Stimulated activated naive CD4-positive, alpha-beta T cell (primary cell): ENCODE results near the gene GALNTL6.

Experiments used
- DNase-seq, 6 experiments: peaks; one replicate each; lab custom pipeline; 2025; lab: John Stamatoyannopoulos, UW

Gene GALNTL6

DNA sequence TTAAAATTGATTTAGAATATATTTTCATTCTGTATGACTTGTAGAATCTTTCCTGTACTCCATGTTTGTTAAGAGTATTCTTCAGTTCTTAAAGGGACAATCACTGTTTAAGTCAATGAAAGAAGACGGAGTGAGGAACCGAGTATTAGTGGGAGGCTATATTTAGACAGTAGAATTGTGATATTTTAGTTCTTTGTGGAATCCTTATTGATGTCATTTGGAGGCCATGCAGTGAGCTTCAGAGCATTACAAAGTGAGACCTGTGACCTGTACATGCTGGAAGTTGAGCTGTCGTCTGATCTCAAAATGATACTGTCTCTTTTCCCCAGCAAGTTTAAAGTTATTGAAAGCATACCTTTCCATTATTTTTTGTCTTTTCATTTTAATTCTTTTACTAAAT is 394.7 kb downstream of the GALNTL6 start:
- DNase-seq, result no peak

DNA sequence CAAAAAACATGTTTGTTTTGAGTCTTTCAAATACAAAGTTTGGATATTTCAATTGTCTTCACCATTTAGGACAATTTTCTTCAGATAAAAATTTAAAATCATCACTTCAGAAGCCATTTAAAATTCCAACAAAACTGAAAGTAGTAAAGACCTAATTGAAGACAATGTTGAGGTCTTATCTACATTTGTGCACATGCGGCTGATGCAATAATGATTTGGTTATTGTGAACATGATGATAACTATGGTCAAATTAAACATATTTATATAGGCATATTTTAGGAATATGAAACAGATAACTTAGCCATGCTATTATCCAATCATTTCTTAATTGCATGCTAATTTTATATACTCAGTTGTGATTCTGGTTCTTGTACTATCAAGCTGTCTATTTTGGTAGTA is 407.5 kb downstream of the GALNTL6 start:
- no peak for DNase-seq

DNA sequence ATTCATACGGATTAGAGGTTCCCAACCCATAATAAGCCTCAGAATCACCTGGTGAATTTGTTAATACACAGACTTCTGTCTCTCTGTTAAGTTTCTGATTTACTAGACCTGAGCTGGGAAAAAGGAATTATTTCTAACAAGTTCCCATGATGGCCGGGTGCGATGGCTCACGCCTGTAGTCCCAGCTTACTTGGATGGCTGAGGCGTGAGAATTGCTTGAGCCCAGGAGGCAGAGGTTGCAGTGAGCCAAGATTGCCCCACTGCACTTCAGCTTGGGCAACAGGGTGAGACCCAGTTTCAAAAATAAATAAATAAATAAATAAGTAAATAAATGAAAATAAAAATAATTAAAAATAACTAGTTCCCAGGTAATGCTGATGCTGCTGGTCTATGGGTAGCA is 412.3 kb downstream of the GALNTL6 start:
- no peak for DNase-seq

DNA sequence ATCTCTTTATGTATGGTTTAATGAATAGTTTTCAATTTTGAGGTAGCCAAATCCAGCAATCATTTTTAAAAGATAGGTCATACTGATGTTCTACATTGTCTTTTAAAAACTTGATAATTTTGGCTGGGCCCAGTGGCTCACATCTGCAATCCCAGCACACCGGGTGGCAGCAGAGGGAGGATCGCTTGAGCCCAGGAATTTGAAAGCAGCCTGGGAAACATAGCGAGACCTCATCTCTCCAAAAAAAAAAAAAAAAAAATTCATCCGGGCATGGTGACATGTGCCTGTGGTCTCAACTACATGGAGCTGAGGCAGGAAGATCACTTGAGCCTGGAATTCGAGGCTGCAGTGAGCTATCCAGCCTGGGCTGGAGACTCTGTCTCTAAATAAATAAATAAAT is 419.8 kb downstream of the GALNTL6 start:
- no peak for DNase-seq

DNA sequence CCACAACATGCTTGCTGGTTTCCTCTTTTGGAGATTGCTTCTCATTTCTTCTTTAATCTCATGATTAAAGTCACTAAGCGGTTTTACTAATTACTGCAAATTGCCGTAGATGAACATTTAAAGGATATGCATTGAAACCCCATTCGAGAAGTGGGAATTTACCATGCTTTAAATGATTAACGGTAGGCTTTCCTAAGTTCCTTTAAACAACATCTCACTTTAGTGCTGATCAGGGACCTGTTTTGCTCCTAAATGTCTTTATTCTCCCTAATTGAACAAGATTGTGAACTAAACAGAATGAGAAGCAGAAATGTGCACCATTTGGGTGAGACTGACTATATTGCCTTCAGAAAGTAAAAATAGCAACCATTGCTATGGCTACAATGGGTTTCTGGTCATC is 430.3 kb downstream of the GALNTL6 start:
- no peak for DNase-seq

DNA sequence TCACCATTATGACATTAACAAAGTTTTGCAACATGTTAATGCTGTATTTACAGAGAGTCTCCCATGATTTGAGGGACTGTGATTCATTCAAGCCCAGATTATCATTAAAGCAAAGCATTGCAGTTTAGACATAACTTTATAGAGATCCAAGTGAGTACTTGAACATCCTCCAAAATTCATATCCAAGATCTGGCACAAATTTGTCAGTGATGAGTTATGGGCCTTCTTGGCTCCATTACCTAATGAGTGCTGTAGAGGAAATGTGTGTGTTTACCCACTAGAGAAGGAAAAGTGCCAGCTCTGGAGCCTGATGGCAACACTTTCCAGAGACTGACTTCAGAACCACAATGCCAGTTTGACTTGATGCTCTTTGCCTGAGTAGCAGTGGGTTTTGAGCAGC is 432.3 kb downstream of the GALNTL6 start:
- DNase-seq, result no peak

DNA sequence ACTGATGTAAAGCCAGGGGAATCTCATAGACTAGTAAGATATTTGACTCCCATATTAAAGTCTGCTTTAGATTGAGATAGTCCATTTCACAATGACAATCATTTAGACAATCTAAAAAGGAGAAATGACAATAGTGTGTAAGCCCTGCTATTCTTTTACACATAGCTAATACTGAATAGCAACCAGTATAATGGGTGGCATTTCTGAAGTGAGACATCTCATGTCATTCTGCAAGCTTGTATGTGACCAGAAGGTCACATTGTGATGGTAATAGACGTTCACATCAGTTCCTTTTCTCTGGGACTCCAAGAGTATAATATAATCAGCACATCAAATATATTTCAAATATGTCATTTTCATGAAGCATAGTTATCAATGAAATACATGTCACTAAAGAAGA is 440.2 kb downstream of the GALNTL6 start:
- DNase-seq, result no peak

DNA sequence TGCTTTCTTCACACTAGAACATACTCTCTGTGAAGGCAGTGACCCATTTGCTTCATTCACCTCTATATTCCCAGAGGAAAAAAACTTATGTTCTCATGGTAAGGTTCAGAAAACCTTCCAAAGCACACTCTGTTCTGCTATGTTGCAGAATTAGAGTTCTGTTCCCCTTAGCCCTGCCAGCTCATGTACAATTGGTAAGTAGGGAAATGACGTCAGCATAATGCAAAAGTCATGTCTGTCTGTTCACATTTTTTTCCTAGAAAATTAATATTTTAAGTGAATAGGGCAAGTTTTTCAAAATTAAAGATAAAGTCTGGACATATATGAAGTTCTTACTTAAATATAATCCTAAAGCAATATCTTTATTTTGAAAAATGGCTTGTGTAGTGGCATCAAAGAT is 443.6 kb downstream of the GALNTL6 start:
- DNase-seq, result no peak

DNA sequence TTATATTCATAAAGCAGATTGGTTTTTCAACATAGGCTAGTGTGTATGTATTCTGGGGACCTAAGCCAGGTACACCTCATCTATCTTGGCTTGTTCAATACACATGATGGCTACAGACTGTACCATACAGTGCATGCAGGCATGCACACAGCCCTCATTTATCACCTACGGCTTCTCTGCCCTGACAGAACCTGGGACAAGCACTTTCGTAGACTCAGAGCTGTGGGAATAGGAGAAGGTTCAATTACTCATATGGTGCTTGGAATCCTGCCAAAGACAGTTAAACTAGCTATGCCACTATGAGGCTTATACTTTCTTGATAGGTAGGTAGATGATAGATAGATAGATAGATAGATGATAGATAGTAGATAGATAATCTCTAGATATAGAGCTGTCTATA is 457.2 kb downstream of the GALNTL6 start:
- DNase-seq, result no peak

DNA sequence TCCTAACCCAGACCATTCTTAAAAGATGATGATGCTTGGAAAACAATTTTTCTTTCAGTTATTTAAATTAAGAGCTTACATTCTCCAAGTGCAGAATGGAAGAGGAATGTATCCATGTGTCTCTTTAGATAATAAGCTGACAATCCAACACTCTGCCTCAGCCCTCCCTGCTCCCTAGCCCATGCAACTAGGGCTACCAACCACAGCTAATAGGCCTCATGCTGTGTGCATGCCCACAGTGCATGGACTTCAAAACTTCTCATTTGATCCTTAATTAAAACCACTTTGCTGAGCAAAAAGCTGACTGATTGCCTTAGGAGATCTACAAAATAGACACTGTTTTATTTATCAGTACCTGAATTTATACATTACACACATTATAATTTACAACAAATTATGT is 473.9 kb downstream of the GALNTL6 start:
- DNase-seq, result no peak

DNA sequence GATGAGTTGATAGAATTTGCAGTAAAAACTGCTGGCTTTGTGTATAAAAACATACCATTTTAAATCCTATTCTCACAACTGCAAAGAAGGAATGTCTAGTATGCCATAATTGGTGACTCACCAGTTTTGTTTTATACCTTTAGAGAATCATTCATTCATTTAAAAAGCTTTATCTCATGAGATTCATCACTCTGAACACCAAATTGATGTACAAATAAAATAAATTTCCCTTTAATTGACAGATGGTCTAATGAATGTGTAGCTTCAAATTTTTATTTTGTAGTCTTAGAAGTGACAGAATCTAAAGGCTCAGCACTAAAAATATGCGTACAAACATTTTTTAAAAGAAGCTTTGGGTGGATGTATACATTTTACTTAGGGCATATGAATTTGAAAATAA is 492.5 kb downstream of the GALNTL6 start:
- DNase-seq, result no peak

DNA sequence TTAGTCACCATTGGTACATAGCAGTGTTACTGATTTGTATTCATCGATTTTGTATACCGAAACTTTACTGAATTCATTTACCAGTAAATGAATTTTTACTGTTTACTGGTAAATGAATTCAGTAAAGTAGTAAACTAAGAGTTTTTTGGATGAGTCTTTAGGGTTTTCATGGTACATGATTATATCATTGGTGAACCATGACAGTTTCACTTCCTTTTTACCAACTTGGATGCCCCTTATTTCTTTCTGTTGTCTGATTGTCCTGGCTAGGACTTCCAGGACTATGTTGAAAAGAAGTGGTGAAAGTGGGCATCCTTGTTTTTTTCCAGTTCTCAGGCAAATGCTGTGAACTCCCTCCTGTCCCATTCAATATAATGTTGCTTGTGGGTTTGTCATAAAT is 494.9 kb downstream of the GALNTL6 start:
- no peak for DNase-seq

DNA sequence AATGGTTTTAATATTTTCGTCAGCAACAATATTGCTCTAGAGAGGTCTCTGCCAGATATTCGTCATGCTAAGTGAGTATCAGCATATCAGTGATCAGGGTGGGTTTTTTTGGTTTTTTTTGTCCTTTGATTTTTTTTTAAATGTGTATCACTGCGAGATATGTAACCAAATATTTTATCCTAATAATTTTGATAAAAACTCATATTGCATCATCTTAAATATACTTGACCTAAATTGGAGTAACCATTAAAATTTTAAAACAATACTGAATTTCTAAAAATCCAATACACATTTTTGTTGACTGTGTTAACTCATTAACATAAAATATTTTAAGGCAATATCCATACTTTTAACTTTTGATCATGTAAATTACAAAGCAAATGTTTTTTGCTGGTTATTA is 498.5 kb downstream of the GALNTL6 start:
- DNase-seq, result no peak

DNA sequence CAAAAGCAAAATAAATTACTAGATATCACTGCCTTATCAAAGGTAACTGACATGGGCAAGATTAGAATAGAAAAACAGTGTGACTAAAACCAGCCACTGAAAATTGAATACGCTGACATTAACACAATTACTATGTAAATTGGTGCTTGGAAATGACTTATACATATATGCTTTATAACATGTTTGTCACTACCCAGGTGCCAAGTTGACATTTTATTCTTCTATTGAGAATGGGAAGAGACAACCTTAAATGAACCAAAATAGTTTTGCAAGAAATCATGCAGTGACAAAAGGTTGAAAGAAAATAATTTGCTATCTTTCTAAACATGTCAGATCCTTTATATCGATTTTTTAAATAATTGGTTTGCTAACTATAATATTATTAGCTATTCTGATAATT is 510.1 kb downstream of the GALNTL6 start:
- no peak for DNase-seq

DNA sequence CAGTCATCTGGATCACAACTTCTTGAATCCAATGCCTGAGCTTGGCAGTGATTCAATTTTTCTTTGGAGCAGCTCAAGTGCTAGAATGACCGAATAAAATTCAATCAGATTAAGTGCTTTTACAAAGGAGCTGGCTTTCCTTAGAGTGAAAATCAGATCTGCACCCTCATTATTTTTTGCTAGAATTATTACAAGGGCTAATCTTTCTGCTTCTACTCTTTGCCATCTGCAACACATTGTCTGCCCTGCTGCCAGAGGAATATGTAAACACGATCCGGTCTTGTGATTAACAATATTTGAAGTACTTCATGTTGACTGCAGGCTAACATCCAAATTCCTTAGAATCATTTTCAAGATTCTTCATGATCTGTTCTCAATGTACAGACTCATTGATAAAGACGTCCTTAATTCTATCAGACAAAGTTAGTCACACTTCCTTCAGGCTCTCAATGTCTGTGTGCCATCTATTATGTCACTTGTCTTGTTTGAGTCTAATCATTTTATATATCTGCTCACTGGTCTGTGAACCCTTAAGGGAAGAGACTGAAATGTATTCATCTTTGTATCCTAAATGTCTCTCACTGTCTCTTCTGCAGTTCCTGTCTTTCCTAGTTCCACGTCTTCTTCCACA is 531.2 kb downstream of the GALNTL6 start:
- no peak for DNase-seq

DNA sequence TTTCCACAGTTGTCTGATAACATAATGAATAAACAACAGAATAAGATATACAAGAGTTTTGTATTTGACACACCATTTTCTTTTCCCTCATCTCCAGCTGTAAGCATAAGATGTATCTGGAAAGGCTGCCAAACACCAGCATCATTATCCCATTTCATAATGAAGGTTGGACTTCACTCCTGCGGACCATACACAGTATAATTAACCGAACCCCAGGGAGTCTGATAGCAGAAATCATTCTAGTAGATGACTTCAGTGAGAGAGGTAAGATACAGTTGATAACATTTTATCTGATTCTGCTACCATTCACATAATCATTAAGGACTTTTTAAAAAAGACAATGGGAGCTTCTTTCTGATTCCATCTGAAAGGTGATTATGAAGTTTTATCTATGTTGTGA is 535.2 kb downstream of the GALNTL6 start:
- no peak for DNase-seq

DNA sequence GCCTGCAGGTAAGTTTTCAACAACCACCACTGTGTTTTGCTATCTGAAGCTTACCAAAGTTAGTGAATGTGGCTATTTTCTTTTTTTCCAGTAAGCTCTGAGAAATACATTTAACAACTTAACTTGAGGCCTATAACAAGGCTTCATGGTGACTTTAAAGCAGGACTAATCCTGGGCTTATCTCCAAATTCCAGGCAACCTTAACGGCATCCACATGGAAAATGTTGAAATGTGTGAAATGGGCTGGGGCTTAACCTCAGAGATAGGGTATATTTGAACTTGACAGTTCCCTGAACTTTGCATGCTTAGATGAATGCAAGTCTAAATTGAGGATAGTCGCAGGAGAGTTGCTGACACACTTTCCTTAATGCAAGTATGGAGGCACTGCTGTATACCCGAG is 539.2 kb downstream of the GALNTL6 start:
- no peak for DNase-seq

DNA sequence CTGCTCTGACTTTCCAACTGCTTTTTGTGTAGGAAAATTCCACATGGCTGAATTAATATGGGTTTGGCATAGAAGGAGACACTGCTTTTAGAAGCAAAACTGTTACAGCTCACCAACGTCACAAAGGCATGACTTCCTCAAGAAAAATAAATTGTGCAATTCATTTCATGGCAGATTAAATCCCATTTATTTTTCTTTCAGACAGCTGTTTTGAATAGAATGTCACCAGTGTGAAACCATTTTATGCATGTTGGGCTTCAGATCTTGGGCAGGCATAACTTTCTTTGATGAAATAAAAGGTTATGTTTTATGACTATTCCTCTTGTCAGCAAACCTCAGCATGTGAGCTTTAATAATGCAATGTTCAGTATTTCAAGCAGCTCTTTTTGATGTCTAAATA is 542.8 kb downstream of the GALNTL6 start:
- DNase-seq, result no peak

DNA sequence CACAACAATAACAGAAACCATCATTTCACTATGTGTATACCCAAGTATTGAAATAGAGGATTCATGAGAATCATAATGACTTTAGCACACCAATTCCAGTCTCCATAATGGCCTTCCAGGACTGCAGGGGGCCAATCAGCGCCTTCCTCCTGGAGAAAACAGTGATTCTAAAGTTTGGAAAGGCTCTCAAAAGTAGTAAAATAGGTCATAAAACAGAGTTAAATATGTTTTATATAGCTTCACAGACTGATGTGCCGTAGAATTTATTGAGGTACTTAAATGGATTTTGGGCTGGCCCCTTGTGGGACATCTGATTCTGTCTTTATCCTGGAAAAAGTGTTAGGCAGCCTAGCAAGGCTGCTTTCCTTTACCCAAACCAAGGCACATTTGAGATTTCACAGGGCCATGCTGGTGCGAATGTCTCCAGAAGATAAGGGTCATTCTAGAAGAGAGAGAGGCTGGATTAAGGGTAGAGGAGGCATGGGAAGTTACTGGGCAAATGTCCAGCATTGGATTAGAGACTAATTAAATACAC is 543.9 kb downstream of the GALNTL6 start:
- no peak for DNase-seq

DNA sequence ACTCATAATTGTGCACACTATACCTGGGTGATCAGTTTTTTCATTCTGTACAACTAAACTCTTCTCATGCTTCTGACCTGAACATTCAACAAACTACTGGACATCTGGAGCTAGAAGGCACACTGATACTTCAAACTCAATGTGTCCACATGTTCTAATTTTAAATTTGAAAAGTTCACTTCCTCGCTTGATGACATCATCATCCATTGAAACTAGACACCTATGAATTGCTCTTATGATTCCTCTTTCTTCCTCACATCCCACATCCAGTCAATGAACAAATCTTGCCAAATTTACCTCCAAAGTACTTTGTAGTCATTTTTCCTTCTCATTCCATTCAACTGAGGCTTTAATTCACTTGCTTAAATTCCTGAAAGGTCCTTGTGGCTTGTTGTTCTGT is 549.4 kb downstream of the GALNTL6 start:
- DNase-seq, result no peak

DNA sequence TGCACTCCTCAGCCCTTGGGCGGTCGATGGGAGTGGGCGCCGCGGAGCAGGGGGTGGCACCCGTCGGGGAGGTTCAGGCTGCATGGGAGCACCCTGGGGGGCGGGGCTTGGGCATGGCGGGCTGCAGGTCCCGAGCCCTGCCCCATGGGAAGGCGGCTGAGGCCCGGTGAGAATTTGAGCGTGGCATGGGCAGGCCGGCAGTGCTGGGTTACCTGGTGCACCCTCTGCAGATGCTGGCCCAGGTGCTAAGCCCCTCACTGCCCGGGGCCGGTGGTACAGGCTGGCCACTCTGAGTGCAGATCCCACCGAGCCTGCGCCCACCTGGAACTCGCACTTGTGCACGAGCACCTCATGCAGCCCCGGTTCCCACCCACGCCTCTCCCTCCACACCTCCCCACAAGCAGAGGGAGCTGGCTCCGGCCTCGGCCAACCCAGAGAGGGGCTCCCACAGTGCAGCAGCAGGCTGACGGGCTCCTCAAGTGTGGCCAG is 556.3 kb downstream of the GALNTL6 start:
- DNase-seq, result no peak

DNA sequence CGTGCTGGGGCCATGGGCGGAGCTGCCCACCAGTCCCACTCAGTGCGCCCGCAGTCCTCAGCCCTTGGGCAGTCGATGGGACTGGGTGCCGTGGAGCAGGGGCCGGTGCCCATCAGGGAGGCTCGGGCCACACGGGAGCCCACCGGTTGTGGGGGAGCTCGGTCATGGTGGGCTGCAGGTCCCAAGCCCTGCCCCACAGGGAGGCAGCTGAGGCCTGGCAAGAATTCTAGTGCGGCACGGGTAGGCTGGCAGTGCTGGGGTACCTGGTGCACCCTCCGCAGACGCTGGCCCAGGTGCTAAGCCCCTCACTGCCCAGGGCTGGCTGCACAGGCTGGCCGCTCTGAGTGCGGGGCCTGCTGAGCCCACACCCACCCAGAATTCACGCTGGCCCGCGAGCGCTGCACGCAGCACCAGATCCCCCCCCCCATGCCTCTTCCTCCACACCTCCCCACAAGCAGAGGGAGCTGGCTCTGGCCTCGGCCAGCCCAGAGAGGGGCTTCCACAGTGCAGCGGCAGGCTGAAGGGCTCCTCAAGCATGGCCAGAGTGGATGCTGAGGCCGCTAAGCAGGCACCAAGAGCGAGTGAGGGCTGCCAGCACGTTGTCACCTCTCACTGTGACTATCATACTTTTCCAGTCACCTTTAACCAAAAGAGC is 564.4 kb downstream of the GALNTL6 start:
- no peak for DNase-seq

DNA sequence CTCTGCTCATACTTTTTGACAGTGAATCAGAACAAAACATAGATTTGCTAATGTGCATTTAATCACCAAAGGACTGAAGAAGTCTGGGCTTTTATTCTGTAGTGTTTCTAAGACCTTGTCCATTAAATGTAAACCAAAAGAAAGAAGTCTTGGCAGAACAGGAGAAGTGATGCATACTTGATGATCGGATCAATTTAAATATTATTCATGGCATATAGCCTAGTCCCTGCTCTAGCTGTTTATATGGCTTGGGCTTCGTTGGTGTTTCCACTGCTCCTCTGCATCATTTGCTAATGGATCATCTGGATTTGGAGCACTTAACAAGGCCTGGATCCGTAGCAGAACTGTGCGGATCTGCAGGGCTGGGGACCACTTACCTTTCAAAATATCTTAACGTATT is 566.6 kb downstream of the GALNTL6 start:
- DNase-seq, result no peak

DNA sequence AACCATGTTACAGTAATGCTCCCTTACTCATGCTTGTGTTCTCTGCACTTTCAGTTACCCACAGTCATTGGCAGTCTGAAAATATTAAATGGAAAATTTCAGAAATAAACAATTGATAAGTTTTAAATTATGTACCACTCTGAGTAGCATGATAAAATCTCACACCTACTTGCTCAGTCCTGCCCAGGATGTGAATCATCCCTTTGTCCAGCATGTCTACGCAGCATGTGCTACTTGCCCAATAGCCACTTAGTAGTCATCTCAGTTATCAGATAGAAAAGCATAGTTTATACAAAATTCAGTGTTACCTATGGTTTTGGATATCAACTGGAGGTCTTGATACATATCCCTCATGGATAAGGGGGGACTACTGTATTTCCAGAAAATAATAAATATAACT is 577.1 kb downstream of the GALNTL6 start:
- no peak for DNase-seq
